NCI-H1694 (cell line): ENCODE results near the gene RTP5.

Source experiments
- DNase-seq: peaks from one replicate; lab custom pipeline; 2025; lab: John Stamatoyannopoulos, UW

Gene RTP5

DNA sequence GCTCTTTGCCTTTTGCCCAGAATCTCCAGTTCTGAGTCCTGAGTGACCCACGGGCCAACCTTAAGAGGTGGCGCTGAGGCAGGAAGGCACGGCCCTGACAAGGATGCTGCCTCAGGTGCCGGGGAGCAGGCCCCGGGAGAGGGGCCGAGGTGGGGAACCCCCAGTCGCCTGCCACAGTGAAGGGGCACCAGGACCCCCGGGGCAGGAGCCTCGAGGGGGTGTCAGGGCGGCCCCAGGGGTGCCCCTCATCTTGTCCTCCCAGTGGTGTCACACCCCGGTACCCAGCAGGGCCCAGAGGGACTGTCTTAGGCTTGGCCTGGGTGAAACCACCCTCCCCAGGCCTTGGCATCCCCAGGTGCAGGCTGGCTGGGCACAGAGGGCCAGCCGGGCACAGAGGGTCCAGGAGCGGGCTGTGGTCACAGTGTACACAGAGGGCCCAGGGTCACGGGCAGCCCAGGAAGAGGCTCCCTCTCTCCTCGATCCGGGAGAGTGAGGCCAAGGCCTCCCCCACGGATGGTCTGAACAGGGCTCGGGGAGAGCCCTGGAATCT lies 11.9 kb upstream of the RTP5 start:
- DNase-seq = no peak

DNA sequence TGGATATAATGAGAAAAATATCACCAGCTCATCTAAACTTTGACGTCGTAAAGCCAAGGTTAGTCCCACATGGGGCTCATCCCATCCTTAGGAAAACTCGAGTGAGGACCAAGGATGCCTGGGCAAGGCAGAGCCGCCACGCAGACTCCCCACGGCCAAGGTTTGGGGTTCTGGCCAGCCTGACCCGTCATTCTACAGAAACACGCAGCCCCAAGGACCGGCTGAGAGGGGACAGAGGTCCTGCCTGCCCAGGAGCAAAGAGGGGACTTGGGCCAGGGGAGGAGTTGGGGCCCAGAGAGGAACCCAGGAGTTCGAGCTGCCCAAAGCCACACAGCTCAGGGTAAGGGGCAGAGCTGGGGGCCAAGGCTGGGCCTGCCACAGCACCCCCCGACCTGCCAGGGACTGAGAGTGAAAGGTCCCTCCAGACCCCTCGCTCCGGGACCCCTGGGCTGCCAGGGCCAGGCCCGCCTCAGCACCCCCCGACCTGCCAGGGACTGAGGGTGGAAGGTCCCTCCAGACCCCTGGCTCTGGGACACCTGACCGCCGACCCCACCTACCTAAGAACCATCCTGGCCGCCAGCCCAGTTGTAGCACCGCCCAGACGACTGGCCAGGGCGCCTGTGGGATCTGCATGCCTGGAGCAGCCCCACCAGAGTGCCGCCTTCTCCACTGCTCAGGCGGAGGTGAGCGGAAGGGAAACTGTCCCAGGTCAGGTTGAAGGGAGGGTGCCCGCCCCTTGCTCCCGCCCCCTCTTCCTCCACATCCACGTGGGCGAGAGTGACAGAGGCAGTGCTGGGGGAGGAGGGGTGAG lies 11.1 kb upstream of the RTP5 start, which contains the start of gene PDCD1:
PDCD1 (minus strand) TSS at position 689 of the 811 bp plus-strand sequence; CDS start at position 633, 56 bp downstream.
- peak; percentile 48 for DNase-seq

DNA sequence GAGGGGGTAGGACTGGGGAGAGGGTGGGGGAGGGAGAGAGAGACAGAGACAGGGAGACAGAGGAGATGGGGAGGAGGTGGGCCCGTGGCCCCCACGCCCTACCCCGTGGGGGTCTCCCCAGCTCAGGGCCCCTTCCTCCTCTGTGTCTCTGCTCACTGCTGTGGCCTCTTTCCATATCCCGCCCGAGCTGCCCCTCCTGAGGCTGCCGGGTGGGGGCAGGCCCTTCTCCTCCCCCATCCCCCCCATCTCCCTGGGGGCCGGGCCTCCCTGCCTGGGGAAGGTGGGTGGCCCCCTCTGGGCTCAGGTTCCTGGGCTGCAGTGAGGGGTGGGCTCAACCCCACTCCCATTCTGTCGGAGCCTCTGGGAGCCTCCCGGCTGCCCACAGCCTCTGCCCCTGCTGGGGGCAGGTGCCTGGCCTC lies 10.5 kb upstream of the RTP5 start:
- peak; percentile 48 for DNase-seq

DNA sequence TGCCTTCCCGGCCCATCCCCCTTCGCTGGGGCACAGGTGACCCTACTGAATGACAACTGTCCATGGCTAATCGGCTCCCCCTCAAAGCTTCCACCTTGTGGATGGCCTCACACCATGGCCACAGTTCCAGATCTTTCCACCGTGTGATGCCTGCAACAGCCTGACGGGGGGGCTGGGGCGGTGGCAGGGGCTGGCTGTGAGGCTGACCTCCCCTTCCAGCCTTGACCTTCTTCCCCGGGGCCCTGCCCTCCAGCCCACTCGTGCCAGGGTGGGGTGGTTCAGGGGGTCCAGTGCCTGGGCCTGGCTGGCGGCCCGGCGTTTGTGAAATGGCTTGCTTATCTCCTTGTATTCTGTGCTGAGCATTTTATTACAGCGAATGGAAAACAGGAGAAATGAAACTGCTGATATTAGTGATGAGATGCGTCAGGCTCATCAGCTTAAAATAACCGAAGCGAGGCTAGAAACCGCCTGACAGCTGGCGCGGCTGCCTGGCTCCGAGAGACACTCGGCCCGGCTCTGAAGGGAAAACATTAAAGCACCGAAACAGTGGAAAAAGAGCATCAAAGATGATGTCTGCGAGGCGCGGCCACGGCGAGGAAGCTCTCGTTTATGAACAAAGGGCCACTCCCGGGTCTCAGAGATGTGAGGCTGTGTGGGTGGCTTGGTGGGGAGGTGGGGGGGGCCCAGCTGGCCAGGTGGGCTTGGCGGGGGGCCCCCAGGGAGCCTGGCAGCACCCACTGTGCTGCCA lies 9.9 kb upstream of the RTP5 start:
- peak; percentile 85 for DNase-seq

DNA sequence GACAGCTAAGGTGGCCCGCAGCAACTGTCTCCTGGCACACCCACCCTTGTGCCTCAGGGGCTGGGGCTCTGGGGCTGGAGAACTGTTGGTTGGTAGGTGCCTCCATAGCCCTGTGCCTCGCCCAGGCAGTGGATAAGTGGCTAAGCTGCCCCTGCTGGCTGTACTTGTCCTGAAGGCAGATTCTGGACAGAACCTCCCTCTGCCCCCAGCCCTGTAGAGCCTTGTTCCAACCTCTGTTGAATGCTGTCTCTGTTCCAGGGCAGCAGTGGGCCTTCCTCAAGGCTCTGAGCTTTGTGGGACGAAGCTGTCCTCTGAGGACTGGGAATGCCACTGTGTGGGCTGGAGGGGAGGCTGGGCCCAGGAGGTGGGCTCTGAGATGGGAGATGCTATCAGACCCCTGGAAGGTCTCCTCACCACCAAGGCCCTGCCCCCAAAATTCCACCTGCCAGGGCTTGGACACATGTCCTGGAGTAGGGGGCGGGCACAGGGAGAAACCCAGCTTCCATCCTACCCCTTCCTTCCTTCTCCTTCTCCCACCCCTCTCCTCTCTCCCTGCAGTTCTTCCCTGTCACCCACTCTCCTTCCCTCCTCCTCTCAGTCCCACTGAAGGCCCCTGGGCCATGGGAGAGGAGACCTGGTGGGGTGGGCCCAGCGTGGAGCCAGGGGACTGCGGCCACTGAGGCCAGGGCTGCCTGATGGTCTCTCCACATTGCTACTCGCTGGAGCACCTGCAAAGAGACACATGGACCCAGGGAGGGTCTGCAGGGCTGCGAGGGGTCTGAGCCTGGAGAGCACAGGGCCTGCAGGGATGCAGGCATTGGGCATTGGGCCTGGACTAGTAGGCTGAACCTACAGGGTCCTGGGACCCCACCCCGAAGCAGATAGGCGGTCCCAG lies 9.1 kb upstream of the RTP5 start:
- peak; percentile 27 for DNase-seq

DNA sequence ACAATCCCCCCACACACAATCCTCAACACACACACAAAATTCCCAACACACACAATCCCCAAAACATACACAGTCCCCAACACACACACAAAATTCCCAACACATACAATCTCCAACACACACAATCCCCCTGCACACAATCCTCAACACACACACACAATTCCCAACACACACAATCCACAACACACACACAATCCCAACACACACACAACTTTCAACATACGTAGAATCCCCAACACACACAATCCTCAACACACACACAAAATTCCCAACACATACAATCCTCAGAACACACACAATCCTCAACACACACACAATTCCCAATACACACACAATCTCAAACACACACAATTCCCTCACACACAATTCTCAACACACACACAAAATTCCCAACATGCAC lies 8.3 kb upstream of the RTP5 start:
- DNase-seq = no peak

DNA sequence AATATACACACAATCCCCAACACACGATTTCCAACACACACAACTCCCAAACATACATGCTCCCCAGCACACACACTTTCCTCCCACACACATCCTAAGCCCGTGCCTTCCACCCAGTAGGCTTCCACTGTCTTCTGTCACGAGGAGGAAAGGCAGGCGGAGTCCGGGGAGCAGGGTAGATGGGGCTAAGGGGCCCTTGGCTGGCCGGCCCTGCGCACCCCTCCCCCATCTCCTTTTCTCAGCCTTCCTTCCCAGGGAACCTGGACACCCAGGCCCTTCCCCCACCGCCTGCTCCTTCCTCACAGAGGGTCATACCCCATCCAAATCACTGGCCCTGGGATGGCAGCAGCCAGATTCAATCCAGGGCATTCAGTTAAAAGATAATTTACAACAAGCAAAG lies 7.4 kb upstream of the RTP5 start:
- no peak for DNase-seq

DNA sequence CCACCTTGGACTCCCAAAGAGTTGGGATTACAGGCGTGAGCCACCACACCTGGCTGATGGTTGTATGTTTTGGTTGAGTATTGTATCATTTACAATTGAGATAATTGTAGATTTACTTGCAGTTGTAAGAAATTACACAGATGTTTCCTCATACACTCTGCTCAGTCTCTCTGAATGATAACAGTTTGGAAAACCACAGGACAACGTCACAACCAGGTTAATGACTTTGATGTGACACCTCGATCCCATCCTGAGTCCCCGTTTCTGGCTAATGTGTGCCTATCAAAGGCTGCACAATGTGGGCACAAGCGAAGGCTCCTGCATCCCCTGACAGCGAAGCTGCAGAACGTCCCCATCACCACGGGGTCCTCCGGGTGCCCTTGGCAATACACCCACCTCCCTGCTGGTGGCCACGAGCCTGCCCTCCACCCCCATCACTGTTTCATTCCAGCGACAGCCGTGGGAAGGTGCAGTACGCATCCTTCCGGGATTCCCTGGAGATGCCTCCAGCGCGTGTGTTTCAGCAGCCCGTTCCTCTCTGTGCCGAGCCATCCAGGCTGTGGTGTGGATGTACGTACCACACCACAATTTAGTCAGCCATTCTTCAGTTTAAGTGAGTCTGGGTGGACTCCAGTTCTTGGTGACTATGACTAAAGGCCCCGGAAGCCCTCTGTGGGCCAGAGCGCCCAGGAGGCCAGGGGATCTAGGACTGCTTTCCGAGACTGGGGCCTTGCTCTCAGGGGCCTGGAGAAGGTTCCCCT lies 6.6 kb upstream of the RTP5 start:
- no peak for DNase-seq

DNA sequence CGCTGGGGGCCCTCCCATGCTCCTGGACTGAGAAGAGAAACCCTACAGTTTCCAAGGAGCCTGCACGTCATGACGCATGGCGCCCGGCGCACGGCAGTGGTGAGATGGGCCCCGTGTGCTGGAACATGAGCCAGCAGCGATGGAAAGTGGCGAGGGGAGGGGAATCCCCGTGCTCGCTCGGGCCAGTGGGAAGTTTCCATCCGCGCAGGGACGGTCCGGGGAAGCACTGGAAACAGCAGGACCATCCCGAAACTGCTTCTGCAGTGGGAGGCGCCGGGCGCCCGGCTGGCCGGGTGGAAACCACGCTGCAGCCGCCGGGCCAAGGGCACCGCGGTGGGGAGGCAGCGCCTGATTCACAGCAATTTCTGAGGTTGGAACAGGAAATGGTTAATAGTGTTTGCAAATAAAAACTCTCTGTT lies 6.0 kb upstream of the RTP5 start:
- DNase-seq = no peak

DNA sequence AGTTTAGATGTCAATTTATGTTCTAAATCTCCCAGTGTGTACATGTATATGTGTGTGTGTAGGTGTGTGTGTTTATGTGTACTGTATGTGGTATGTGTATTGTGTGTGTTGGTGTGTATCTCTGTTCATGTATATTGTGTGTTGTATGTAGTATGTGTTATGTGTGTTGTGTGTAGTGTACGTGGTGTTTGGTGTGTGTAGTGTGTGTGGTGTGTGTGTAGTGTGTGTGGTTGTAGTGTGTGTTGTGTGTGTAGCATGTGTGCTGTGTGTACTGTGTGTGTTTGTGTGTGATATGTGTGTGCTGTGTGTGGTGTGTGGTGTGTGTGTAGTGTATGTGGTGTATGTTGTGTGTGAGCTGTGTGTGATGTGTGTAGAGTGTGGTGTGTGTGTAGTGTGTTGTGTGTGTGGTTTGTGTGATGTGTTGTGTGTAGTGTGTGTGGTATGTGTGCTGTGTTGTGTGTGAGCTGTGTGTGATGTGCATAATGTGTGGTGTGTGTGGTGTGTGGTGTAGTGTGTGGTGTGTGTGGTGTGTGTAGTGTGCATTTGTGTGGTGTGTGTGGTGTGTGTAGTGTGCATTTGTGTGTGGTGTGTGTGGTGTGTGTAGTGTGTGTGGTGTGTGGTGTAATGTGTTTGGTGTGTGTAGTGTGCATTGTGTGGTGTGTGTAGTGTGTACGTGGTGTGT lies 5.2 kb upstream of the RTP5 start:
- DNase-seq = no peak

DNA sequence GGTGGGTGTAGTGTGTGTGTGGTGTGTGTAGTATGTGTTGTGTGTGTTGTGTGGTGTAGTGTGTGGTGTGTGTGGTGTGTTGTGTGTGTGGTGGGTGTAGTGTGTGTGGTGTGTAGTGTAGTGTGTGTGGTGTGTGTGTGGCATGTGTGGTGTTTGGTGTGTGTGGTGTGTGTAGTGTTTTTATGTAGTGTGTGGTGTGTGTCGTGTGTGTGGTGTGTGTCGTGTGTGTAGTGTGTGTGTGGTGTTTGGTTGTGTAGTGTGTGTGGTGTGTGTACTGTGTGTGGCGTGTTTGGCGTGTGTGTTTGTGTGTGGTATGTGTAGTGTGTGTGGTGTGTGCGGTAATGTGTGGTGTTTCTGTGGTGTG lies 4.7 kb upstream of the RTP5 start:
- DNase-seq = no peak

DNA sequence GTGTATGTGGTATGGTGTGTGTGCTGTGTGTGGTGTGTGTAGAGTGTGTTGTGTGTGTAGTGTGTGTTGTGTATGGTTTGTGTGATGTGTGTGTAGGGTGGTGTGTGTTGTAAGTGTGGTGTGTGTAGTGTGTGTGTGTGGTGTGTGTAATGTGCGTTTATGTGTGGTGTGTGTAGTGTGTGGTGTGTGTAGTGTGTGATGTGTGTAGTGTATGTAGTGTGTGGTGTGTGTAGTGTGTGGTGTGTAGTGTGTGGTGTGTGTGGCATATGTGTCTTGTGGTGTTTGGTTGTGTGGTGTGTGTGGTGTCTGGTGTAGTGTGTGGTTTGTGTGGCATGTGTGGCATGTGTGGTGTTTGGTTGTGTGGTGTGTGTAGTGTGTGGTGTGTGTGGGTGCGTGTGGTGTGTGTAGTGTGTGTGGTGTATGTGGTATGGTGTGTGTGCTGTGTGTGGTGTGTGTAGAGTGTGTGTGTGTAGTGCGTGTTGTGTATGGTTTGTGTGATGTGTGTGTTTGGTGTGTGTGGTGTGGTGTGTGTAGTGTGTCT lies 4.0 kb upstream of the RTP5 start:
- no peak for DNase-seq

DNA sequence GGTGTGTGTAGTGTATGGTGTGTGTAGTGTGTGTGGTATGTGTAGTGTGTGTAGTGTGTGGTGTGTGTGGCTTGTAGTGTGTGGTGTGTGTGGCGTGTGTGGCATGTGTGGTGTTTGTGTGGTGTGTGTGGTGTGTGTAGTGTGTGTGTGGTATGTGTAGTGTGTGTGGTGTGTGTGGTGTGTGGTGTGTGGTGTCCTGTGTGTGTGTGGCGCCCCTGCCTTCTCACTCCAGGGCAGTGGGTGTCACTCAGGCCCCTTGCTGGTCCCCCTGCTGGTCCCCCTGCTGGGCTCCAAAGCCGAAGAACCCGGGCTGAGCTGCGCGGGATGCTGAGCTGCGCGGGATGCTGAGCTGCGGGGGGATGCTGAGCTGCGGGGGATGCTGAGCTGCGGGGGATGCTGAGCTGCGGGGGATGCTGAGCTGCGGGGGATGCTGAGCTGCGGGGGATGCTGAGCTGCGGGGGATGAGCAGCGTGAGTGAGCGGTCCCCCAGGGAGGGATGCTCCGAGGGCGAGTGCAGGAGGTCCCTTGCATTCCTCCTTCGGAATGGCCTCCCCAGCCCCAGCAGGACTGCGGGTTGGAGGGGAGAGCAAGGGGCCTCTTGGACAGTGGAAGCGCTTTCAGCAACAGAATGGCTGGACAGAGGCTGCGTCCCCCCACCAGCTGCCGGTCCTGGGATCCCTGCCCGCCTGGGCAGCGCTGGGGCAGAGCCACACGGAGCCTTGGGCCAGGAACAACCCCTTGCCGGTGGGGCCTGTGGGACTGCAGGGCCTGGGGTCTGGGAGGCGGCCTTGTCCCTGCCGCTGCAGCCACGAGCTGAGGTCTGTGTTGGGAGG lies 3.4 kb upstream of the RTP5 start:
- DNase-seq = no peak

DNA sequence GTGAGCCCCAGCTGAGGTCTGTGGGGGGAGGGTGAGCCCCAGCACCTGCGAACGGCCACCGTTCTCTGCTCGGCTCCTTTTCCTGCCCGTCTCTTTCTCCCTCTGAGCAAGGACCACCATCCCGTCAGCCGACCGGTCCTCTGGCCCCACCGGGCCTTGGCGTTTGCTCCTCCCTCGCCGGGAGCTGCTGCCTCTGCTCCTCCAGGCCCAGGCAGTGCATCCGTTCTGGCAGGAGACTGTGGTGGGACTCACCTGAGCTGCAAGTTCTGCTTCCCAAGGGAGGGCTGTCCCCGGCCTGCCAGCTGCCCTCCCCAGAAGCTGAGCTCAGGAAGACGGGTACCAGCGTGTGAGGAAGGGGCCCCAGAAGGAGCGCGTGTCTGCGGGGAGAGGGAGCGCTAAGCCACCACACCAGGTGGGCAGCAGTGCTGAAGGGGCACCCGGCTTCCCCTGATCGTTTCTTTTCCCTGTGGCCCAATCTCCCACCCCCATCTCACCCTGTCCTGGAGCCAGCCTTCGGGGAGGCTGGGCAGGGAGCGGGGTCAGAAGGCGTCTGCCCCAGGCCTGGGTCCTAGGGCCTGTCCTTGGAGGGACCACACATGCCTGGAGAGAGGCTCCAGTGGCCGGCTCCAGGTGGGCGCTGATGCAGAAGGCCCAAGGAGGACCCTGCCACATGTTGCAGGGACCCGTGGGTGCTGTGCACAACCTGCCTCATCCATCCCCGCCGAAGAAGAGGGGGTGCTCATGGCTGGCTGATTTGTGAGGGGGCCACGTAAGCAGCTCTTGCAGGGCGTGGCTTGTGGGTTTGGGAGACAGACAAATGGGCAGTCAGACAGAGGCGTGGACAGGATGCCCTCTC lies 2.5 kb upstream of the RTP5 start:
- DNase-seq = no peak

DNA sequence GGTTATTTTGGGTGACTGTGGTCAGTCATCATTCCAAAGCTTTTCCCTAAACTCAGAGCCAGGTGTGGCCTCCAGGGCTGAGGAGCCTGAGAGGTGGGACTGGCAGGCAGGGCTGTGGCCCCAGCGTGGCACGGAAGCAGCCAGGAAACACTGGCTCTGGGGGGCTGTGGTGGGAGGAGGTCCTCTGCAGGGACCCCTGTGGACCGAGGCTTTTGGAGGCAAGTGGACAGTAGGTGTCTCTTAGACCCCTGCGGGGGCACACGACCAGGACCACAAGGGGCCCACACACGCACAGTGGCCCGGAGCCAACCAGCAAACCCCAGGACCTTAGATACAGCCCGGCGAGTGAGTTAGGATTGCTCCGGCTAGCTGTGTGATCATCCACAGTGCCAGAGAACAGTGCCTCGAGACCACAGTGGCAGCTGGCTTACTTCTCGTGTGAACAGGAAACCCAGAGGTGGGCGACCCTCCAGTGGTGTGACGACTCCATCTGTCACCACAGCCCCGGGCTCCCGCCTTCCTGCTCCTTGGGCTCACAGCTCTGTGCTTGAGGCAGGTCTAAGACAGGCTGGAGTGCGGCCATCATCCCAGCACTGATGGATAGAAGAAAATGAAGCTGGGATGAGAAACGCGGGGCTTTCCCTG lies 1.6 kb upstream of the RTP5 start:
- peak; percentile 81 for DNase-seq

DNA sequence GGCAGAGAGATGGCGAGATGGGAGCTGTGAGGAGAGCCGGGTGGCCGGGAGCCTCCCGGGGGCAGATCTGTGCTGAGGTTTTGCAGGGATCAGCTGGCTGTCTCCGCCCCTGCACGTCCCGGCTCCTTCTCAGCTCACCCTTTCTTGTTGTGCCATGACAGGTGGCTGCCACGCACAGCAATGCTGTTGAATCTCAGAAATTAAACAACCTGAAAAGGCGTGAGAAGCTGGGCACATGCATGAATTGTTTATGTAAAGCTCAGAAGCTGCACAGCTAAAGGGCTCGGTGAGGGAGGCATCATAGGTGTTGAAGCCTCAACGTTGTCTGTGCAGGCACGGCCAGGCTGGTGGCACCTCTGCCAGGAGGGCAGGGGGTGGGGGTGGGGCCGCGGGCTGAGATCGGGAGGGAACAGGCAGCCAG lies 858 bp upstream of the RTP5 start:
- DNase-seq = peak; percentile 59

DNA sequence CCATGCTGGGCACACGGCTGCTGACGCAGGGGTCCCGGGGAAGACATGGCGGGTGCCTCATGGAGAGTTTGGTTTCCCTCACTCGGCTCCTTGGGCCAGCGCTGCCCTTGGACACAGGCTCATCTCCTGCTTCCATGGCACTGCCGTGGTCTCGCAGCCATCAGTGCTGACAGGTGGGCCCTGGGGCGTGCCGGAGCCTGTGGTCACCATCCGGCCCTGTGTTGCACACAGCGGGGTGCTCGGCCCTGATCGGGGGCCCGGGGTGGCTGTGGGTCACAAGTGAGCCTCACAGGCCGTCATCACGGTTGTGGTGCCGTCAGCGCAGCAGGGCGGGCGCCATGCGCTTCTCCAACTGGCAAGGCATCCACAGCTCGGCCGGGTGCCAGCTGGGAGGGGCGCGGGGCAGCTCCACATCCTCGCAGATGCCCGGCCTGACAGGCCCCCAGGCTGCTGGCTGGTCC lies 582 bp downstream of the RTP5 start:
- DNase-seq = peak; percentile 33
